Spleen (tissue), 7 donors: ENCODE results near the gene MARK1.

ENCODE experiments used
- POLR2A ChIP-seq, 3 donors: fragments of 450-650 bp; IDR thresholded peaks; one replicate each; pipeline ENCODE4 v1.5.1; 2017; ENCODE audit warnings: antibody characterized with exemption in 3 of 3, mild to moderate bottlenecking in 1 of 3
- POLR2AphosphoS5 ChIP-seq, 3 donors: sonication (generic); formaldehyde crosslinking; IDR thresholded peaks; one replicate each; pipeline ENCODE4 v1.5.1; 2017; ENCODE audit warnings: antibody characterized with exemption in 3 of 3
- TF ChIP-seq, protein P1 (sequence below), 11 experiments: fragments of 200-600 bp in 7 of 11; fragments of 450-650 bp in 4 of 11; sonication (generic) in 4 of 11; IDR thresholded peaks in 8 of 11; conservative IDR thresholded peaks in 3 of 11; 1 replicate in 7 of 11; 2 replicates in 4 of 11; pipeline versions ENCODE4 v1.4.0 to v1.8.0; 2016 to 2021; ENCODE audit warnings: antibody characterized with exemption in 11 of 11, inconsistent platforms in 4 of 11, mild to moderate bottlenecking in 1 of 11
- donor health status: DM: no; HTN: no; CAD: no; lungs with moderate emphysema.
- donor health status: DM: no; HTN: no; CAD: no.
- donor health status: DM: no; HTN: no; CAD: no.

GRCh38 chr1:220511785-220512184 is 16.2 kb upstream of the MARK1 start:
- TF ChIP-seq, protein P1, sequence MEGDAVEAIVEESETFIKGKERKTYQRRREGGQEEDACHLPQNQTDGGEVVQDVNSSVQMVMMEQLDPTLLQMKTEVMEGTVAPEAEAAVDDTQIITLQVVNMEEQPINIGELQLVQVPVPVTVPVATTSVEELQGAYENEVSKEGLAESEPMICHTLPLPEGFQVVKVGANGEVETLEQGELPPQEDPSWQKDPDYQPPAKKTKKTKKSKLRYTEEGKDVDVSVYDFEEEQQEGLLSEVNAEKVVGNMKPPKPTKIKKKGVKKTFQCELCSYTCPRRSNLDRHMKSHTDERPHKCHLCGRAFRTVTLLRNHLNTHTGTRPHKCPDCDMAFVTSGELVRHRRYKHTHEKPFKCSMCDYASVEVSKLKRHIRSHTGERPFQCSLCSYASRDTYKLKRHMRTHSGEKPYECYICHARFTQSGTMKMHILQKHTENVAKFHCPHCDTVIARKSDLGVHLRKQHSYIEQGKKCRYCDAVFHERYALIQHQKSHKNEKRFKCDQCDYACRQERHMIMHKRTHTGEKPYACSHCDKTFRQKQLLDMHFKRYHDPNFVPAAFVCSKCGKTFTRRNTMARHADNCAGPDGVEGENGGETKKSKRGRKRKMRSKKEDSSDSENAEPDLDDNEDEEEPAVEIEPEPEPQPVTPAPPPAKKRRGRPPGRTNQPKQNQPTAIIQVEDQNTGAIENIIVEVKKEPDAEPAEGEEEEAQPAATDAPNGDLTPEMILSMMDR (IDR thresholded peaks at IDR 0.05 in 8 of 11, conservative IDR thresholded peaks at IDR 0.05 in 3 of 11) = no peak
- no peak for TF ChIP-seq POLR2A (IDR thresholded peaks at IDR 0.05)
- TF ChIP-seq POLR2AphosphoS5 (IDR thresholded peaks at IDR 0.05) = no peak
